ENCODE measurements around the gene MMADHC.

GRCh38 chr2:149625671-149626070 lies 38.1 kb upstream of the MMADHC start:
- TF ChIP-seq ATF3 (CRISPR knock-in tag; conservative IDR thresholded peaks at IDR 0.05), result no peak
- no peak for TF ChIP-seq CTCF (IDR thresholded peaks at IDR 0.05)
- no peak for TF ChIP-seq MLX (CRISPR knock-in tag; IDR thresholded peaks at IDR 0.05)
- no peak for TF ChIP-seq ATF6 (CRISPR knock-in tag; IDR thresholded peaks at IDR 0.05)
- TF ChIP-seq MAX (CRISPR knock-in tag; IDR thresholded peaks at IDR 0.05), result no peak
- TF ChIP-seq CREB1 (CRISPR knock-in tag; IDR thresholded peaks at IDR 0.05), result no peak
- TF ChIP-seq USF2 (CRISPR knock-in tag; IDR thresholded peaks at IDR 0.05), result no peak
- no peak for TF ChIP-seq CREM (CRISPR knock-in tag; IDR thresholded peaks at IDR 0.05)

Data from WTC11 (cell line).